ENCODE measurements around the gene PRM1.

Gene PRM1

GRCh38 chr16:11280616-11281522 is at the start of gene PRM1:
Gene PRM1, minus strand, starts transcription at chr16:11281330. Its CDS starts 92 bp downstream, at chr16:11281238.
- Histone ChIP-seq H3K9me3 (ENCODE audit: control insufficient read depth in 2 of 2, low read length in 2 of 2) (no peaks in the 10 kb centered on the region), H3K9ac (ENCODE audit: low read length in 2 of 2) (no peak within 1 kb of the TSS), H3K27ac (ENCODE audit: low read length) (no peak within 1 kb of the TSS), H3K36me3 (ENCODE audit: control insufficient read depth in 2 of 2, insufficient read depth in 2 of 2, low read length in 2 of 2) (no peaks in the 10 kb centered on the region), H3K4me3 (ENCODE audit: low read length in 2 of 2) (no peak within 1 kb of the TSS), H3K4me1 (ENCODE audit: control insufficient read depth, insufficient read depth, low read length) (no peaks in the 10 kb centered on the region), H3K27me3 (ENCODE audit: control insufficient read depth in 1 of 2, insufficient read depth in 2 of 2, low read length in 2 of 2) (no peaks in the 10 kb centered on the region)

- Histone ChIP-seq H3K9me3 (ENCODE audit: control insufficient read depth in 2 of 2, low read length in 2 of 2) (no peaks in the 10 kb centered on the region), H3K4me1 (ENCODE audit: control insufficient read depth, insufficient read depth, low read length) (peaks cover 16% of the 10 kb centered on the region), H3K36me3 (ENCODE audit: control insufficient read depth in 2 of 2, insufficient read depth in 2 of 2, low read length in 2 of 2) (no peaks in the 10 kb centered on the region), H3K27ac (ENCODE audit: low read length) (no peak overlapping the region), H3K27me3 (ENCODE audit: control insufficient read depth in 1 of 2, insufficient read depth in 2 of 2, low read length in 2 of 2) (no peaks in the 10 kb centered on the region), H3K9ac (ENCODE audit: low read length in 2 of 2) (no peak overlapping the region), H3K4me3 (ENCODE audit: low read length in 2 of 2) (no peak overlapping the region)
Measured at GRCh38 chr16:11330526-11331237, 49.6 kb upstream of the PRM1 start.

GRCh38 chr16:11329891-11330290 is 48.8 kb upstream of the PRM1 start:
- Histone ChIP-seq H3K27ac (ENCODE audit: low read length) (no peak overlapping the region), H3K4me1 (ENCODE audit: control insufficient read depth, insufficient read depth, low read length) (peaks cover 16% of the 10 kb centered on the region), H3K27me3 (ENCODE audit: control insufficient read depth in 1 of 2, insufficient read depth in 2 of 2, low read length in 2 of 2) (no peaks in the 10 kb centered on the region)

GRCh38 chr16:11329071-11329491 is 48.0 kb upstream of the PRM1 start:
- no peaks in the 10 kb centered on the region for H3K27me3 ChIP-seq (ENCODE audit: control insufficient read depth in 1 of 2, insufficient read depth in 2 of 2, low read length in 2 of 2)
- no peaks in the 10 kb centered on the region for H3K36me3 ChIP-seq (ENCODE audit: control insufficient read depth in 2 of 2, insufficient read depth in 2 of 2, low read length in 2 of 2)
- peak overlapping the region in 1 of 2 donors; percentile 22 for H3K4me3 ChIP-seq (ENCODE audit: low read length in 2 of 2)
- H3K27ac ChIP-seq (ENCODE audit: low read length): no peak overlapping the region
- H3K9ac ChIP-seq (ENCODE audit: low read length in 2 of 2): no peak overlapping the region
- peaks cover 16% of the 10 kb centered on the region for H3K4me1 ChIP-seq (ENCODE audit: control insufficient read depth, insufficient read depth, low read length)
- no peaks in the 10 kb centered on the region for H3K9me3 ChIP-seq (ENCODE audit: control insufficient read depth in 2 of 2, low read length in 2 of 2)

More at GRCh38 chr16:11329891-11330290, 48.8 kb upstream of the PRM1 start:
- no peaks in the 10 kb centered on the region for H3K9me3 ChIP-seq (ENCODE audit: control insufficient read depth in 2 of 2, low read length in 2 of 2)
- no peak overlapping the region for H3K9ac ChIP-seq (ENCODE audit: low read length in 2 of 2)
- H3K4me3 ChIP-seq (ENCODE audit: low read length in 2 of 2): no peak overlapping the region
- no peaks in the 10 kb centered on the region for H3K36me3 ChIP-seq (ENCODE audit: control insufficient read depth in 2 of 2, insufficient read depth in 2 of 2, low read length in 2 of 2)

GRCh38 chr16:11328172-11329070 is 47.3 kb upstream of the PRM1 start:
- Histone ChIP-seq H3K27ac (ENCODE audit: low read length) (no peak overlapping the region), H3K4me3 (ENCODE audit: low read length in 2 of 2) (peak overlapping the region in 1 of 2 donors; percentile 22), H3K36me3 (ENCODE audit: control insufficient read depth in 2 of 2, insufficient read depth in 2 of 2, low read length in 2 of 2) (no peaks in the 10 kb centered on the region), H3K4me1 (ENCODE audit: control insufficient read depth, insufficient read depth, low read length) (peaks cover 16% of the 10 kb centered on the region), H3K27me3 (ENCODE audit: control insufficient read depth in 1 of 2, insufficient read depth in 2 of 2, low read length in 2 of 2) (no peaks in the 10 kb centered on the region), H3K9ac (ENCODE audit: low read length in 2 of 2) (no peak overlapping the region), H3K9me3 (ENCODE audit: control insufficient read depth in 2 of 2, low read length in 2 of 2) (no peaks in the 10 kb centered on the region)

- Histone ChIP-seq H3K9me3 (ENCODE audit: control insufficient read depth in 2 of 2, low read length in 2 of 2) (no peaks in the 10 kb centered on the region), H3K27ac (ENCODE audit: low read length) (no peak overlapping the region), H3K27me3 (ENCODE audit: control insufficient read depth in 1 of 2, insufficient read depth in 2 of 2, low read length in 2 of 2) (no peaks in the 10 kb centered on the region), H3K4me3 (ENCODE audit: low read length in 2 of 2) (no peak overlapping the region), H3K9ac (ENCODE audit: low read length in 2 of 2) (no peak overlapping the region), H3K4me1 (ENCODE audit: control insufficient read depth, insufficient read depth, low read length) (peaks cover 16% of the 10 kb centered on the region), H3K36me3 (ENCODE audit: control insufficient read depth in 2 of 2, insufficient read depth in 2 of 2, low read length in 2 of 2) (no peaks in the 10 kb centered on the region)
Measured at GRCh38 chr16:11327277-11328171, 46.4 kb upstream of the PRM1 start.

- H3K27ac ChIP-seq (ENCODE audit: low read length): no peak overlapping the region
Measured at GRCh38 chr16:11326737-11327276, 45.7 kb upstream of the PRM1 start.

GRCh38 chr16:11326084-11326736 is 45.1 kb upstream of the PRM1 start:
- no peak overlapping the region for H3K27ac ChIP-seq (ENCODE audit: low read length)
- no peak overlapping the region for H3K9ac ChIP-seq (ENCODE audit: low read length in 2 of 2)
- no peaks in the 10 kb centered on the region for H3K9me3 ChIP-seq (ENCODE audit: control insufficient read depth in 2 of 2, low read length in 2 of 2)
- no peaks in the 10 kb centered on the region for H3K27me3 ChIP-seq (ENCODE audit: control insufficient read depth in 1 of 2, insufficient read depth in 2 of 2, low read length in 2 of 2)
- H3K36me3 ChIP-seq (ENCODE audit: control insufficient read depth in 2 of 2, insufficient read depth in 2 of 2, low read length in 2 of 2): no peaks in the 10 kb centered on the region
- peaks cover 16% of the 10 kb centered on the region for H3K4me1 ChIP-seq (ENCODE audit: control insufficient read depth, insufficient read depth, low read length)
- H3K4me3 ChIP-seq (ENCODE audit: low read length in 2 of 2): no peak overlapping the region

More at GRCh38 chr16:11326737-11327276, 45.7 kb upstream of the PRM1 start:
- no peaks in the 10 kb centered on the region for H3K36me3 ChIP-seq (ENCODE audit: control insufficient read depth in 2 of 2, insufficient read depth in 2 of 2, low read length in 2 of 2)
- no peak overlapping the region for H3K4me3 ChIP-seq (ENCODE audit: low read length in 2 of 2)
- no peaks in the 10 kb centered on the region for H3K27me3 ChIP-seq (ENCODE audit: control insufficient read depth in 1 of 2, insufficient read depth in 2 of 2, low read length in 2 of 2)
- H3K9ac ChIP-seq (ENCODE audit: low read length in 2 of 2): no peak overlapping the region
- H3K9me3 ChIP-seq (ENCODE audit: control insufficient read depth in 2 of 2, low read length in 2 of 2): no peaks in the 10 kb centered on the region
- peaks cover 16% of the 10 kb centered on the region for H3K4me1 ChIP-seq (ENCODE audit: control insufficient read depth, insufficient read depth, low read length)

- Histone ChIP-seq H3K9me3 (ENCODE audit: control insufficient read depth in 2 of 2, low read length in 2 of 2) (no peaks in the 10 kb centered on the region), H3K9ac (ENCODE audit: low read length in 2 of 2) (no peak overlapping the region), H3K4me3 (ENCODE audit: low read length in 2 of 2) (no peak overlapping the region), H3K4me1 (ENCODE audit: control insufficient read depth, insufficient read depth, low read length) (peaks cover 16% of the 10 kb centered on the region), H3K36me3 (ENCODE audit: control insufficient read depth in 2 of 2, insufficient read depth in 2 of 2, low read length in 2 of 2) (no peaks in the 10 kb centered on the region), H3K27me3 (ENCODE audit: control insufficient read depth in 1 of 2, insufficient read depth in 2 of 2, low read length in 2 of 2) (no peaks in the 10 kb centered on the region), H3K27ac (ENCODE audit: low read length) (no peak overlapping the region)
Measured at GRCh38 chr16:11325404-11326083, 44.4 kb upstream of the PRM1 start.

All from stomach smooth muscle (tissue), 2 donors.